ENCODE measurements around the gene PLAC1.

Gene PLAC1

GRCh38 chrX:134551376-134552048, 106.8 kb downstream of the PLAC1 start:
- in situ Hi-C loops (cut with MboI; ENCODE audit: low pct_unique_long_range_greater_than_20kb, low sequenced_read_pairs), result no loop called here
- no peak for DNase-seq

GRCh38 chrX:134548257-134549201, 109.7 kb downstream of the PLAC1 start:
- peak; percentile 71 for DNase-seq
- in situ Hi-C loops (cut with MboI; ENCODE audit: low pct_unique_long_range_greater_than_20kb, low sequenced_read_pairs), result no loop called here

GRCh38 chrX:134547047-134547679, 111.1 kb downstream of the PLAC1 start:
- DNase-seq, result no peak
- in situ Hi-C loops (cut with MboI; ENCODE audit: low pct_unique_long_range_greater_than_20kb, low sequenced_read_pairs), result no loop called here

- in situ Hi-C loops (cut with MboI; ENCODE audit: low pct_unique_long_range_greater_than_20kb, low sequenced_read_pairs), result no loop called here
- no peak for DNase-seq
These were observed 112.1 kb downstream of the PLAC1 start for GRCh38 chrX:134546187-134546586.

- in situ Hi-C loops (cut with MboI; ENCODE audit: low pct_unique_long_range_greater_than_20kb, low sequenced_read_pairs), result no loop called here
- DNase-seq, result no peak
These were observed 112.8 kb downstream of the PLAC1 start for GRCh38 chrX:134545510-134545909.

GRCh38 chrX:134544513-134545151, 113.6 kb downstream of the PLAC1 start:
- DNase-seq, result no peak
- in situ Hi-C loops (cut with MboI; ENCODE audit: low pct_unique_long_range_greater_than_20kb, low sequenced_read_pairs), result no loop called here

- in situ Hi-C loops (cut with MboI; ENCODE audit: low pct_unique_long_range_greater_than_20kb, low sequenced_read_pairs), result no loop called here
- DNase-seq, result no peak
These were observed 114.1 kb downstream of the PLAC1 start for GRCh38 chrX:134544135-134544512.

- DNase-seq, result no peak
- in situ Hi-C loops (cut with MboI; ENCODE audit: low pct_unique_long_range_greater_than_20kb, low sequenced_read_pairs), result no loop called here
These were observed 115.0 kb downstream of the PLAC1 start for GRCh38 chrX:134543288-134543687.

GRCh38 chrX:134542485-134542884, 115.8 kb downstream of the PLAC1 start:
- in situ Hi-C loops (cut with MboI; ENCODE audit: low pct_unique_long_range_greater_than_20kb, low sequenced_read_pairs), result no loop called here
- peak; percentile 84 for DNase-seq

- DNase-seq, result no peak
- in situ Hi-C loops (cut with MboI; ENCODE audit: low pct_unique_long_range_greater_than_20kb, low sequenced_read_pairs), result no loop called here
These were observed 116.4 kb downstream of the PLAC1 start for GRCh38 chrX:134541906-134542305.

- in situ Hi-C loops (cut with MboI; ENCODE audit: low pct_unique_long_range_greater_than_20kb, low sequenced_read_pairs), result no loop called here
These were observed 120.0 kb downstream of the PLAC1 start for GRCh38 chrX:134538316-134538715.

GRCh38 chrX:134537179-134537955, 120.9 kb downstream of the PLAC1 start:
- in situ Hi-C loops (cut with MboI; ENCODE audit: low pct_unique_long_range_greater_than_20kb, low sequenced_read_pairs), result no loop called here
- no peak for DNase-seq

More at GRCh38 chrX:134538316-134538715, 120.0 kb downstream of the PLAC1 start:
- DNase-seq, result no peak

GRCh38 chrX:134533952-134534351, 124.3 kb downstream of the PLAC1 start:
- in situ Hi-C loops (cut with MboI; ENCODE audit: low pct_unique_long_range_greater_than_20kb, low sequenced_read_pairs), result no loop called here
- DNase-seq, result no peak

GRCh38 chrX:134533352-134533751, 124.9 kb downstream of the PLAC1 start:
- no peak for DNase-seq
- in situ Hi-C loops (cut with MboI; ENCODE audit: low pct_unique_long_range_greater_than_20kb, low sequenced_read_pairs), result no loop called here

- no peak for DNase-seq
- in situ Hi-C loops (cut with MboI; ENCODE audit: low pct_unique_long_range_greater_than_20kb, low sequenced_read_pairs), result no loop called here
These were observed 127.4 kb downstream of the PLAC1 start for GRCh38 chrX:134530845-134531244.

GRCh38 chrX:134529481-134529880, 128.8 kb downstream of the PLAC1 start:
- DNase-seq, result no peak
- in situ Hi-C loops (cut with MboI; ENCODE audit: low pct_unique_long_range_greater_than_20kb, low sequenced_read_pairs), result no loop called here

- in situ Hi-C loops (cut with MboI; ENCODE audit: low pct_unique_long_range_greater_than_20kb, low sequenced_read_pairs), result no loop called here
- DNase-seq, result no peak
These were observed 129.3 kb downstream of the PLAC1 start for GRCh38 chrX:134528960-134529359.

GRCh38 chrX:134526399-134526798, 131.9 kb downstream of the PLAC1 start:
- in situ Hi-C loops (cut with MboI; ENCODE audit: low pct_unique_long_range_greater_than_20kb, low sequenced_read_pairs), result no loop called here
- no peak for DNase-seq
